Measurements from ENCODE around the gene SEMA3A.

- no peak for TF ChIP-seq CTCF (IDR thresholded peaks at IDR 0.05)
- no peak for TF ChIP-seq EZH2 (IDR thresholded peaks at IDR 0.05)
- no peak for TF ChIP-seq EZH2phosphoT487 (IDR thresholded peaks at IDR 0.05)
Measured at GRCh38 chr7:84044834-84045233, 149.8 kb downstream of the SEMA3A start.
